HEK293 (cell line): Measurements from ENCODE around the gene MGAT4C.

Experiments
- CTCF ChIP-seq: fragments of 450-650 bp; formaldehyde crosslinking; IDR thresholded peaks from 2 replicates; pipeline ENCODE4 v1.5.1; 2016; ENCODE audit warnings: missing biosample characterization, missing genetic modification characterization
- GLI2 ChIP-seq: fragments of 450-650 bp; formaldehyde crosslinking; IDR thresholded peaks from 2 replicates; pipeline ENCODE4; 2017; ENCODE audit warnings: missing biosample characterization, missing genetic modification characterization, low read depth, borderline replicate concordance
- HOXA7 ChIP-seq: sonication (generic); formaldehyde crosslinking; IDR thresholded peaks from 2 replicates; pipeline ENCODE4 v1.8.1; 2022; ENCODE audit warnings: missing genetic modification reagents, borderline replicate concordance
- KLF1 ChIP-seq: fragments of 450-650 bp; formaldehyde crosslinking; IDR thresholded peaks from 2 replicates; pipeline ENCODE4 v1.5.1; 2016; ENCODE audit warnings: missing biosample characterization, missing genetic modification characterization
- KLF17 ChIP-seq: fragments of 450-650 bp; formaldehyde crosslinking; IDR thresholded peaks from 2 replicates; pipeline ENCODE4 v1.5.1; 2016; ENCODE audit warnings: missing biosample characterization, missing genetic modification characterization
- KLF9 ChIP-seq: fragments of 450-650 bp; formaldehyde crosslinking; IDR thresholded peaks from 2 replicates; pipeline ENCODE4 v1.5.1; 2016; ENCODE audit warnings: missing biosample characterization, missing genetic modification characterization, low read depth
- ZNF138 ChIP-seq: fragments of 450-650 bp; formaldehyde crosslinking; IDR thresholded peaks from 2 replicates; pipeline ENCODE4 v1.5.1; 2016; ENCODE audit warnings: missing biosample characterization, missing genetic modification characterization, borderline replicate concordance
- ZNF146 ChIP-seq: fragments of 450-650 bp; formaldehyde crosslinking; IDR thresholded peaks from 2 replicates; pipeline ENCODE4 v1.5.1; 2016; ENCODE audit warnings: missing biosample characterization, missing genetic modification characterization
- ZSCAN5A ChIP-seq: fragments of 450-650 bp; formaldehyde crosslinking; IDR thresholded peaks from 2 replicates; pipeline ENCODE4 v1.5.1; 2016; ENCODE audit warnings: missing biosample characterization, missing genetic modification characterization

GRCh38 chr12:85998074-85998473 lies 258.1 kb downstream of the MGAT4C start:
- TF ChIP-seq CTCF (tag by site-specific recombination) (no peak), ZNF138 (tag by site-specific recombination) (no peak), ZNF146 (tag by site-specific recombination) (no peak), KLF17 (no peak), ZSCAN5A (tag by site-specific recombination) (no peak), HOXA7 (no peak), GLI2 (tag by site-specific recombination) (no peak), KLF9 (no peak), KLF1 (no peak)
